GM18907 (cell line): ENCODE data around the gene KLK5.
"Not testable (repeated sequence)": the region's sequence is repeated elsewhere in the genome, so short reads cannot be mapped to it uniquely, and the experiment has no call there.

Source experiments
- ATAC-seq: cut with Tn5 transposase; IDR thresholded peaks from one replicate; pipeline ENCODE4 v1.9.1; 2021; ENCODE audit warnings: mild to moderate bottlenecking, moderate library complexity; ENCODE audit not compliant: unreplicated experiment

KLK5 gene, protein sequence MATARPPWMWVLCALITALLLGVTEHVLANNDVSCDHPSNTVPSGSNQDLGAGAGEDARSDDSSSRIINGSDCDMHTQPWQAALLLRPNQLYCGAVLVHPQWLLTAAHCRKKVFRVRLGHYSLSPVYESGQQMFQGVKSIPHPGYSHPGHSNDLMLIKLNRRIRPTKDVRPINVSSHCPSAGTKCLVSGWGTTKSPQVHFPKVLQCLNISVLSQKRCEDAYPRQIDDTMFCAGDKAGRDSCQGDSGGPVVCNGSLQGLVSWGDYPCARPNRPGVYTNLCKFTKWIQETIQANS

GRCh38 chr19:50952910-50953309, at the start of gene KLK5:
Gene KLK5 (minus strand): TSS chr19:50953038. CDS start chr19:50952657, 381 bp downstream.
- ATAC-seq = no peak

DNA sequence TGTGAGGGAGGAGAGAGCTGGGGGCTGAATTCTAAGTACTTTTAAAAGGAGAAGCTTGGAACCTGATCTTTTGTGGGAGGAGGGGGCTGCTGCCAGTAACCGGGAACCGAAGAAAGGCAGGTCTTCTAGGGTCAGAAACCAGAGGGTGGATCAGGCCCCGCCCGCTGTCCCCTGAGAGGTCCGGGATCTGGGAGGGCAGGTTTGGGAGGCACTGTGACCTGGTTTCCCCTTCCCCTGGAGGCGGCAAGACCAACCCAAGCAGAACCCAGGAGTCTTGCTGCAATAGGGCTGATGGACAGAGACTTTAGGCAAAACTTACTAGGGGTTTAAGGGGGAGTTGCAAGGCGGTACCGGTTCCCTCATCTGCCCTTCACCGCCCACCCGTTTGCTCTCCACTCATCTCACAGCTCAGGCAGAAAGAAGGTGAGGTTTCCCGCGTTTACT, 49.3 kb upstream of the KLK5 start:
- no peak for ATAC-seq

DNA sequence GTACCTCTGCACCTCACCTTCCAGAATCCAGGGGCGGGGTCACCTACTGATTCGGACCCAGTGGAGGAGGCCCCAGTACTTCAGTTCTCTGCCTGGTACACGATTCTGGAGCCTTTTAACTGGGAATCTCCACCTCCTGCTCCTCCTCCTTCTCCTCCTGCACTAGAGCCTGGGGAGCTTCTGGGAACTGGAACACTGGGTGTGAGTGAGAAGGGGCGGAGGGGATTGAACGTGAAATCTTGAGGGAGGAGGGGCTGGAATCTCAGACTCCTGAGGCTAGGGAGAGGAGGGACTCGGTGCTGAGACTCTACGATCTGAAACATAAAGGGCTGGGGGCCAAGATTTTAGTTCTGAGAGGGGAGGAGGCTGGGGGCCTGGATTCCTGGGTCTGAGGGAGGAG, 48.7 kb upstream of the KLK5 start, which contains the start of gene KLK8:
Gene KLK8, minus strand, starts transcription at position 90 of the 400 bp plus-strand sequence. CDS start 437 bp downstream, outside the sequence.
- ATAC-seq = no peak

DNA sequence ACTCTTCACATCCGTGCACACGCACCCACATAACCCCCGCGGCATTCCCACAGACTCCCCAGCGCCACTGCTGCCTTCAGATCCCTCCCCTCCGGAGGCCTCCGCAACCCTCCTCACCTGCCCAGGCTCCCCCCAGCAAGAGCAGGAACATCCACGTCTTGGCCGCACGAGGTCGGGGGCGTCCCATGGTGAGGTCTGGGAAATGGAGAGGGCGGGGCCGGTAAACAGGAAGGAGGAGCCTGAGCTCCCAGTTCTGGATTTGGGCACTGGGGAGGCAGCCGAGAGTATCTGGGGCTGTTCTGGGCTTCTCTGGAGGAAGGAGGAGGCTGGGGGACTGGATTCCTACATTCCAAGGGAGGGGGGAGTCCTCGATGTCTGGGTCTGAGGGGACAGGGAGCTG, 48.1 kb upstream of the KLK5 start:
- no peak for ATAC-seq

GRCh38 chr19:51000426-51000825, 47.6 kb upstream of the KLK5 start:
- ATAC-seq = no peak

- no peak for ATAC-seq
These were observed 45.8 kb upstream of the KLK5 start for GRCh38 chr19:50998686-50999085.

DNA sequence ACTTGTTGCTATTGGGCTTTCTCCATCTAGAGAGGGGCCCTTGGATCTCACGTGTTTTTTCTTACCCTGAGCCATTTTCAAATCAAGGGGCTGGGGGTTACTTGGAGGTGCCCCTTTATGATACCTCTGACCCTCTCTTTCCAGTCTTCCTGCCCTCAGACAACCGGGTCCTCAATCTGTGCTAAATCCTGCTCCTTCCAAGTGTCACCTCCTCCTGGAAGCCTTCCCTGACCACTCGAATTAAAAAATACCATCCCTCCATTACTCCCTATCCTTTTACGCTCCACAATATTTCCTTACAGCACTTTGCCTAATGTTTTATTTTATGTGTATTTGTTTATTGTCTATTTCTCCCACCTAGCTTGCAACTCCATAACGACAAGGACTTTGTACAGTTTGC, 45.2 kb upstream of the KLK5 start:
- no peak for ATAC-seq

DNA sequence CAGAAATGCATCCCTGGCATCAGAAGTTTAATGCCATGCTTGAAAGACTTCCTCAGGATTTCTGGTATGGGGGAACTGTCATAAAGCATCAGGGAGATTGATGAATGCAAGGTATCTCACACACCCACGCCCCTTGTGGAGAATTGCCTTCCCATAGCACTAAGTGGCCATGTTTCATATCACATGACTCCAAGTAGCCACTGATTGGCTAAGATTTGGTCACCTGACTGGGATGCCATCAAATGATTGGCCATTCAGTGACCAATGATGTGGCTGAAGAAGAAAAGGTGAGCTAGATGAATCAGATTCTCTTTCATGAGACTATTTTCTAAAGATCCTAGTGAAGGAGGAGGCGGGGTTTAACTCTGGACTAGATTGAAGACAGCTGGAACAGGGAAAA, 41.3 kb upstream of the KLK5 start:
- no peak for ATAC-seq

DNA sequence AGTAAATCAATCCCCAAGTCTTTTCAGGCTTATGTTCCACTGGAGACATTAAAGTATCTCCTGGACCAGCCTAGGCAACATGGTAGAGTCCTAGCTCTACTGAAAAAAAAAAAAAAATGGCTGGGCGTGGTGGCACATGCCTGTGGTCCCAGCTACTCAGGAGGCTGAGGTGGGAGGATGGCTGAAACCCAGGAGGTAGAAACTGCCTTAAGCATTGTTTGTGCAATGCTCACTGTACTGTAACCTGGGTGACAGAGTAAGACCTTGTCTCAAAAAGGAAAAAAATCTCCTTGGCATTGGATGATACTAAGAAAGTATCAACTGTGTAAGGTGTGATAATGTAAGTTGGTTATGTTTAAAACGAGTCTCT, 39.8 kb upstream of the KLK5 start:
- ATAC-seq = no peak

DNA sequence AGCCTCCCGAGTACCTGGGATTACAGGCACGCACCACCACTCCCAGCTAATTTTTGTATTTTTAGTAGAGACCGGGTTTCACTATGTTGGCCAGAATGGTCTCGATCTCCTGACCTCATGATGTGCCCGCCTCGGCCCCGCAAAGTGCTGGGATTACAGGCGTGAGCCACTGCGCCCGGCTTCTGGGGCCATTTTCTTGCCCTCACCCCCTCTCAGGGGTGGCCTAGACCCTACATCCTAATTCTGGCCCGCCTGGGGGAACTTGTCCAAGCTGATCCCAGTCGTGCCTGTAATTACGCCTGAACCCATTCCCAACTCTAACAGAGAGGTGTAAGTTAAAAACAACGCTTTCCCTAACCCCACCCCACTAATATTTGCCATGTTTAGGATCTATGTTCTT, 31.6 kb upstream of the KLK5 start:
- not testable (repeated sequence) for ATAC-seq

DNA sequence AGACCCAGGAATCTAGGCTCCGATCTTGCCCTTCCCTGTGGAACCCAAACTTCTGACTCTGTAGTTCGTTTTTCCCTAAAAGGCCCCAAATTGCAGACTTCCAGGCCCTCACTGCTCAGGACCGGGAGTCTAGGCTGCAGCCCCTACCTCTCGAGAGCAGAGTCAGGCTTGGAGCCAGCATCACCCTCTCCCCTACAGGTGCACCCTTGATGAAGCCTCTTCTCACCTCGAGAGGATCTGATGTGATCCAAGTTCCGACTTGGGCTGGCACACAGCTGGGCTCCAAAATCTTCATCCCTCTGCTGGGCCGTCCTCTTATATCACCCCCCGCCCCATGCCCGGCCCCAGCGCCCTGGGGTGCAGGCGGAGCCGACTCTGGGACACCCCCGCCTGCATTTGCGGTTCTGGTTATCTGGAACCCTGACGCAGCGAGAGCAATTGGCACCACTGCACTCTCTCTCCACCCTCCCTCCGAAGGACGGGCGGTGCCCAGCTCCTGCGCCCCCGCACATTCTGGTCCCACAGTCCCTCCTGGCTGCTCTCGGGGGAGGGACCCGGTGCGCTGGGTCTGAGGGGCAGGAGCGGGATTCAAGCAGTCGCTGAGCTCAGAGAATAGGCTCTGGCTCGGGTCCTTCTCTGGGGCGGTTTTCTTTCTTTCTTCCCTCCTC, 30.9 kb upstream of the KLK5 start, which contains the start of gene KLK7:
Gene KLK7, minus strand, starts transcription at position 293 of the 668 bp plus-strand sequence. CDS start 1,518 bp downstream, outside the sequence.
- no peak for ATAC-seq

DNA sequence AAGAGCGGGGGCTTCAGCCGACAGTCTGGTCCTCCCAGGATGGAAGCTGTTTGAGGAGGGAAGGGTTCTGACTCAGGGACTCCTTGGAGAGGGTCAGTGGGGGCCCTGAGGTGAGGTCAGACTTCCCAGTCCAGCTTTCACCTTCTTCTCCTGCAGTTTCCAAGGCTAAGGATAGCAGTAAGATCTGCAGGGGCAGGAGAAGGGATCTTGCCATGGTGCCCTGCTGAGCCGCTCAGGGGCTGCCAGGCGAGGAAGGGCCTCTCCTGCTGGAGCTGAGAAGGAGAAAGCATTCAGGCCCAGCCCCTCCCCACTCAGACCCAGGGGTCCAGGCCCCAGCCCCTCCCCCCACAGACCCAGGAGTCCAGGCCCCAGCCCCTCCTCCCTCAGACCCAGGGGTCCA, 29.3 kb upstream of the KLK5 start:
- ATAC-seq = no peak

DNA sequence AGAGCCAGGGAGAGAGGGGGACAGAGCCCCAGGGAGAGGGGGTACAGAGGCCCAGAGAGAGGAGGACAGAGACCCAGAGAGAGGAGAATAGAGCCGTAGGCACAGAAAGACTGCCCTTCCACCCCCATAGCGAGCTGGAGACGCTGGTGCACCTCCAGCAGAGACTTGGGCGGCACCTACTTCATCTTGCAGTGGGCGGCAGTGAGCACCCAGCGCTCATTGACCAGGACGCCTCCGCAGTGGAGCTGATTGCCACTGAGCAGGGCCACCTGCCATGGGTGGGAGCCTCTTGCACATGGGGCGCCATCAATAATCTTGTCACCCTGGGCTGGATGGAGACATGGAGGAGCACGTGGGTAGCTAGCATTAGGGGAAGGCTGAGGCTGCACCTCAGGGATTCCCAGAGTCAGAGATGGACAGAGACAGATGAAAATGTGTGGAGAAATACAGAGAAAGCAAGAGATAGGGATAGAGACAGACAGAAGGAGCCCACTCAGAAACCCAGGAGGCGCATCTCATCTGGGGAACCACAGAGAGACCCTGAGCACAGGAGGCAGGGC, 28.8 kb upstream of the KLK5 start:
- no peak for ATAC-seq

DNA sequence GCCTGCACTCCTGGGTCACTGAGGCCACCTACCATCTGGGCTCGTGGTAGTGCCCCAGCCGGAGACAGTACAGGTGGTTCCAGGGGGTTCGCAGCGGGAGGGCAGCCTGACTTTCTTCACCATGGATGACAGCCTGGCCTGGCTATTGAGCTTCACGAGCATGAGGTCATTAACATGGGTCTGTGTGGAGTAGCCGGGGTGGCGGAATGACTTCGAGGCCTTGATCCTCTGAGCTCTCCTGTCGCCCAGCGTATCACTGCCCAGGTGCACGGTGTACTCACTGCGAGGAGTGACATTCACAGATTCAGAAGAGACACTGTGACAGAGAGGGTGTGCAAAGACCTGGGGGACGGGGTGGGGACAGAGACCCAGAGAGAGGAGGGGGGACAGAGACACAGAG, 27.4 kb upstream of the KLK5 start:
- ATAC-seq = no peak

GRCh38 chr19:50979758-50980157, 26.9 kb upstream of the KLK5 start:
- no peak for ATAC-seq

DNA sequence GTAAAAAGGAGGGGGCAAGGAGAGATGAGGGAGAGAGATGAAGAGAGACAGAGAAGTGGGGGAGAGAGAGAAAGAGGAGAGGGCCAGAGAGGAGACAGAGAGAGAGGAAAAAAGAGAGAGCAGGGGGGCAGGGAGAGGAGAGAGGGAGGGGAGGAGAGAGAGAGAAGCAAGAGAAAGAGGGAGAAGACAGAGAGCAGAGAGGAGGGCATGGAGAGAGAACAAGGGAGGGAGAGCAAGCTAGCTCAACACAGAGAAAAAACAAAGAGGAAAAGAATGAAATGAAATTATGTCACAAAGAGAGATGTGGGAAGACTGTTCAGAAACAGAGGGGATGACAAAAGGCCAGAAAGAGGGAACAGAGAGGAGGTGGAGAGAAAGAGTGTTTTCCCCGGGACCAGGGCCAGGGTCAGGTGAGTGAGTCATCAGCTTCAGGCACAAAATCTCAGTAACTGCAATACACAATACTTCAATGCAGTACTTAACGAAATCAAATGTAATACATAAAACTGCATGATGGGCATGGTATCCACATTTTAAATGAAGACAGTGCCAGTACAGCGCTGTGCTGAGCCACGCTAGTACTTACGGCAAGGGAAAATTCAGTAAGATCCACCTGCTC, 26.0 kb upstream of the KLK5 start:
- ATAC-seq = no peak

- ATAC-seq = no peak
These were observed 24.8 kb upstream of the KLK5 start for GRCh38 chr19:50977626-50978025.

GRCh38 chr19:50975766-50976165, 22.9 kb upstream of the KLK5 start:
- ATAC-seq = no peak

DNA sequence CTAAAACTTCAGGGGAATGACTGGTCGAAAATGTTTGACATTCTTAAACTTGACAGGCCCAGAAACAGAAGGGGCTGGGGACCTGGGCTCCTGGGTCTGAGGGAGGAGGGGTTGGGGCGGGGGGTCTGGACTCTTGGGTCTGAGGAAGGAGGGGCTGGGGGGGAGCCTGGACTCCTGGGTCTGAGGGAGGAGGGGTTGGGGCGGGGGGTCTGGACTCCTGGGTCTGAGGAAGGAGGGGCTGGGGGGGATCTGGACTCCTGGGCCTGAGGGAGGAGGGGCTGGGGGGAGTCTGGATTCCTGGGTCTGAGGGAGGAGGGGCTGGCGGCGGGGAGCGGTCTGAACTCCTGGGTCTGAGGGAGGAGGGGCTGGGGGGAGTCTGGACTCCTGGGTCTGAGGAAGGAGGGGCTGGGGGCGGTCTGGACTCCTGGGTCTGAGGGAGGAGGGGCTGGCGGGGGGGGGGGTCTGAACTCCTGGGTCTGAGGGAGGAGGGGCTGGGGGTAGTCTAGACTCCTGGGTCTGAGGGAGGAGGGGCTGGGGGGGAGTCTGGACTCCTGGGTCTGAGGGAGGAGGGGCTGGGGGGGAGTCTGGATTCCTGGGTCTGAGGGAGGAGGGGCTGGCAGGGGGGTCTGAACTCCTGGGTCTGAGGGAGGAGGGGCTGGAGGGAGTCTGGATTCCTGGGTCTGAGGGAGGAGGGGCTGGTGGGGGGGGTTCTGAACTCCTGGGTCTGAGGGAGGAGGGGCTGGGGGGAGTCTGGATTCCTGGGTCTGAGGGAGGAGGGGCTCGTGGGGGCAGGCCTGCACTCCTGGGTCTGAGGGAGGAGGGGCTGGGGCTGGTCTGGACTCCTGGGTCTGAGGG, 22.1 kb upstream of the KLK5 start:
- ATAC-seq = no peak

GRCh38 chr19:50972795-50973376, 20.0 kb upstream of the KLK5 start:
- no peak for ATAC-seq
